GM06990 (cell line): ENCODE data around the gene RWDD3.

Experiments
- DNase-seq: peaks from one replicate; pipeline ENCODE4 v3.0.0-alpha.2; 2011; ENCODE audit not compliant: insufficient read length; ENCODE audit errors: extremely low read depth
- H3K27me3 ChIP-seq: replicated peaks from 2 replicates; pipeline ENCODE4 v1.6.0; 2011; ENCODE audit warnings: low read length; ENCODE audit not compliant: control insufficient read depth, insufficient read depth
- H3K36me3 ChIP-seq: 2 replicates; pipeline ENCODE4 v1.5.1; 2011; ENCODE audit warnings: low read length; ENCODE audit not compliant: control insufficient read depth, insufficient read depth
- H3K4me3 ChIP-seq: replicated peaks from 2 replicates; pipeline ENCODE4 v1.5.1; 2011; ENCODE audit warnings: low read depth, mild to moderate bottlenecking, control low read depth, low read length
- CTCF ChIP-seq: IDR thresholded peaks from 2 replicates; pipeline ENCODE4 v1.5.1; 2011; ENCODE audit warnings: low read length, control low read depth, mild to moderate bottlenecking, inconsistent platforms; ENCODE audit not compliant: insufficient read depth, poor library complexity, severe bottlenecking

The RWDD3 gene

GRCh38 chr1:95197616-95198252 is 36.3 kb upstream of the RWDD3 start:
- TF ChIP-seq CTCF = no peak
- Histone ChIP-seq H3K4me3 (no peak overlapping the region), H3K36me3 (no peaks in the 10 kb centered on the region), H3K27me3 (no peaks in the 10 kb centered on the region)
- DNase-seq = no peak

DNA sequence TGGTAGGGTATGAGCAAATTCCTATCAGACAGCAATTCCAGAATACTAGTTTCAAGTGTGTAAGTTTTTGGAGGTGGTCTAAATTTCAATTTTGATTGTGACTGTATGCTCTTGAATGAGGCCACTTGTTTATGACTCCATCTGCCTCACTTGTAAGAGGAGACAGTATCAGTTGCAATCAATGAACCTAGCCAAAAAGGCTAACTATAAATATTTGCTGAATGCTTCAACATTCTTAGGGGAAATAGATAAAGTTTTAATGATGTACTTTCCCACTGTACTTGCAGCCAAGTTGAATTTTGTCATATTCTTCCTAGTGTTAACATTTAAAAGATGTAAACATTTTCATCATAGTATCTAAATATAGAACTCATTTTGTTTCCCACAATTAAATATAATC is 32.1 kb upstream of the RWDD3 start:
- H3K4me3 ChIP-seq = no peak overlapping the region
- no peaks in the 10 kb centered on the region for H3K27me3 ChIP-seq
- H3K36me3 ChIP-seq = no peaks in the 10 kb centered on the region
- no peak for TF ChIP-seq CTCF
- DNase-seq = no peak

DNA sequence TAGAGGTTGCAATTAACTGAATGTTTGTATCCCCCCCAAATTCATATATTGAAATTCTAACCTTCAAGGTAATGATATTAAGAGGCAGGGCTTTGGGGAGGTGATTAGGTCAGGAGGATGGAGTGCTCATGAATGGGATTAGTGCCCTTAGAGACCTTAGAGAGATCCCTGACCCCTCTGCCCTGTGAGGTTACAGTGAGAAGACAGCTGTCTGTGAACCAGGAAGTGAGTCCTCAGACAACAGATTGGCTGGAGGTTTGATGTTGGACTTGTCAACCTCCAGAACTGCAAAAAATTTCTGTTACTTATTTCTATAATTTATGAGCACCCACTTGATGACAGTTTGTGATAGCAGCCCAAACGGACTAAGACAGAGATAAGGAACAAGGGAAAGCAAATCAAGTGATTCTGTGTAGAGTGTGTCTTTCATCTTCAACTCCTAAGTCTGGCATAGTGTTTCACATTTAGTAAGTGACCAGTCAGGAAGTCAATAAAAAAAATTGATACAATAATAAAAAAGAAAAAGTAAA is 30.0 kb upstream of the RWDD3 start:
- H3K27me3 ChIP-seq = no peaks in the 10 kb centered on the region
- no peaks in the 10 kb centered on the region for H3K36me3 ChIP-seq
- no peak for DNase-seq
- no peak for TF ChIP-seq CTCF
- H3K4me3 ChIP-seq = no peak overlapping the region

GRCh38 chr1:95206514-95206913 is 27.5 kb upstream of the RWDD3 start:
- Histone ChIP-seq H3K27me3 (no peaks in the 10 kb centered on the region), H3K4me3 (no peak overlapping the region), H3K36me3 (no peaks in the 10 kb centered on the region)
- DNase-seq = no peak
- no peak for TF ChIP-seq CTCF

DNA sequence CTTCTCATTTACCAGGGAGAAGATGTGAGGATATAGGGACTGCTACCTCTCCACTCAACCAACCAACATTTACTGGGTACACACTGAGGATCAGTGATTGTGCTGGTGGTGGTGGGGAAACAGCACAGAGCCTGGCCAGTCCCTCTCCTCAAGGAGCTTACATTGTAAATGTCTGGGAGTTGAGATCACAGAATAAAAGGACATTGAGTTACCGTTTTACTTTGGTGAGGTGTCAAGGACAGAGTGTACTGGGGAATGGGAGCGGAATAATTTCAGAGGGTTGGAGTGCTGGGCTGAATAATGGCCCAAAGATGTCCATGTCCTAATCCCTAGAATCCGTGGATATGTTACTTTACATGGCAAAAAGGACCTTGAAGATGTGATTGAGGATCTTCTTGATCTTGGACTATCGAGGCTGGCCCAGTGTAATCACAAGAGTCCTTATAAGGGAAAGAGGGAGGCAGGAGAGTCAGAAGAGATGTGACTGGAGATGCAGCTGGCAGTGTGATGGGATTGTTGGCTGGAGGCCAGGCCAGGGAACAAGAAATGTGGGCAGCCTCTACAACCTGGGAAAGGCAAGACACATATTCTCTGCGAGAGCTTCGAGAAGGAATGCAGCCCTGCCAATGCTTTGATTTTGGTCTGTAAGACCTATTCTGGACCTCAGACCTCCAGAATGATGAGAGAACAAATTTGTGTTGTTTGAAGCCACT is 26.6 kb upstream of the RWDD3 start:
- no peak for DNase-seq
- no peak for TF ChIP-seq CTCF
- H3K4me3 ChIP-seq = no peak overlapping the region

More for the DNA sequence above, 26.6 kb upstream of the RWDD3 start:
- Histone ChIP-seq H3K36me3 (no peaks in the 10 kb centered on the region), H3K27me3 (no peaks in the 10 kb centered on the region)
